CMK (cell line): Measurements from ENCODE around the gene CCDC146.
"Not testable (repeated sequence)": the region's sequence is repeated elsewhere in the genome, so short reads cannot be mapped to it uniquely, and the experiment has no call there.

Source experiments
- DNase-seq: peaks from one replicate; pipeline ENCODE4 v3.0.0-alpha.2; 2010; ENCODE audit warnings: low read depth

Gene CCDC146

GRCh38 chr7:77140291-77140690 lies 17.9 kb downstream of the CCDC146 start:
- not testable (repeated sequence) for DNase-seq

DNA sequence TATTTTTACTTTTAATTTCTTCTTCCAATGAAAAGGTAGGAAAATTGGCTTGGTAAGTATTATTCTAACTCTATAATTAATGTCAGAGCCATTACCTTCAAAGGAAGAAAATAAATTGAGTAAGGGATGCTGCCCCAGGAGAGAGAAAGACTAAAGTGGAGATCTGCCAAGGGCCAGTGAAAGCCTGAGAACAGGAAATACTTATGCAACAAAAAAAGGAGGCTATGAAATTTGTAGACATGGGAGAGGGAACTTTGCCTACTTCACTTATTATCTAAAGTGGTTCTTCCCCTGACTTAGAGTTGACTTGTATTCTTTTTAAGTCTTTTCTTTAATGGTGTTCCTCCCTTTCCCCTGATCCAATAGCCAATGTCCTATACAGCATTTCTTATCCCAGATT lies 29.8 kb downstream of the CCDC146 start:
- not testable (repeated sequence) for DNase-seq

DNA sequence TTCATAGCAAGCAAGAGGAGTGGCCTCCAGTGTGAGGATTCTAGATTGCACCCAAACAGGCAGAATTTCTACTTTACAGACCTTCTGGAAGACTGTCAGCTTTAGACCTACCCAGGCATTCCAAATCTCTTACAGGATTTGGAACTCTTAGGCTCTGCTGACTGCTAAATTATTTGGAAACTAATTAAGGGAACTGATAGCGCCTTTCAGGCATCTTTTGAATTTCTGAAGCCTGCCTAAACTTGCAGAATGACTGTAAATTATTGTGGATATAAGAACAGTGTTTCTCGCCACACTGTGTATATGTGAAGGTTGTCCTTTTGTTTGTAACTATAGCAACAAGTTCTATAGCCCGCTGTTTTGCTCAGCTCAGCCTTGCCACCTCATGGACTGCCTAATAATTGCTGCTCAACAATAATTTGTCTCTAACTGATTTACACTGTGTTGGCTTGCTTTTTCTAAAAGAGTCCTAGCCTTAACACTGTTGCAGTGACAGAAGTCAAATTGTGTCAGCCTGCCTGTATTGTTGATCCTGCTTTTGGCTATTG lies 32.6 kb downstream of the CCDC146 start:
- not testable (repeated sequence) for DNase-seq

DNA sequence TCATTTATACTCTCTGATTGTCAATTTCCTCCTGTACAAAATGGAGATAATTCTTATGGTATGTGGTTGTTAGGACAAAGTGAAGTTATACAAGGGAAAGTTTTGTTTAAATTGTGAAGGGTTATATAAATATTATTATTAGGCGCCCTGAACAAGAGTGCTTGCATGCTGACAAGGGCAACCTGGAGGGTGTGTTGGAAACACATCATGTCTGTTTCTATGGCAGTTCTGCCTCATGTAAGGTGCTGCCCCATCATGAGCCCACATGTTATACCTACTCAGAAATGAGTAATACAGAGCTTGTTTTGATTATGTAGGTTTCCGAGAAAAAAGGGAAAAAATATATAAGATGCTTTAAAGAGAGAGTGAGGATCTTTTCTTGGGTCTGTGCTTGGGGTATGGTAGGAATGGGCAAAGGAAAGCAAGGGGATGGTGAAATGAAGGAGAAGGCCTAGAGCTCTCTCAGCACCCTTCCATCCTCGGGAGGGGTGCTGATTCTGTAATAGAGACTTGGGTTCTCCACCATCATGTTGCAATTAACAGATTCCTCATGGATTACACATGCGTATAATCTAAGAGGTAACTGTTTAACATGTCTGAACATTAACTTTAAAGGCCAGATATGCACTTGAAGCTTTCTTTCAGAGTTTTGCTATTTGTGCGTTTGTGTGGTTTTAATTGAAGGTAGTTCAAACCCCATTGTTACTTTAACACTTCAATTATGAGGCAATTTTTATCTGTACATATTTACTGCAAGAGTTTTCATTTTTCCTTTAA lies 33.4 kb downstream of the CCDC146 start:
- DNase-seq = not testable (repeated sequence)

DNA sequence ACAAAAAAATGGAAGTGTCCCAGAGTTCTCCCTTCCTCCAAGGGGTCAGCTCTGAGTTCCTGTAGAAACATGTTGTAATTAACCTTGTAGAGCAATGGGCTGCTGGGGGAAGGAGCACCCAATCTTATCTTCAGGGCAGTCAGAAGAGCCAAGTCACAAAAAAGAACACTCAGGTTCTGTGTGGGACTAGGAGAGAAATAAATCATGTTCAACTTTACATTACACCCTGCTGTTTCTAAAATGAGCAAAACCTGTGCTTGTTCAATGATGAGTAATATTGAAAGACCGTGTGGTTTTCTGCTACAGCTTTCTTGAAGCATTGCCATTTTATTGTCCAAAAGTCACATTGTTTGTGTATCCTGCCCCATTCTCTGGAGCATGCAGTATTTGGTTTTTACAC lies 34.6 kb downstream of the CCDC146 start:
- not testable (repeated sequence) for DNase-seq

DNA sequence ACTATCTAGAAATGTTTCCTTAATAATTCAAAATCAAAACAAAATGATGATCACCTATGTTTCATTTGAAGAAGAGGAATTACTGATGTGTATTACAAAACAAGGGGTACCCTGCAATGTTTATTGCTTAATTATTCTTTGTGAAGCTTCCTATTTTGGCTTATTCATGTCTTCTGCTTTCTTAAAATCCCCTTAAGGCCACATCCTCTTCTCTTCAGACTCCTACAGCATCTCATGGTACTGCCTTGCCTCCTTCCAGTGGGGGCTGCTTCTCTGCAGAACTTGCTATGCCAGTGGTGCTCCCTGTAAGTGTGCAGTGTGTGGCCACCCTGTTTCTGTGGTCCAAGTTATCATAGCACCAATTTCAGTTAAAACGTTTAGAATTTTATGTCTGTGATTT lies 35.0 kb downstream of the CCDC146 start:
- DNase-seq = no peak

GRCh38 chr7:77171073-77171472 lies 48.7 kb downstream of the CCDC146 start:
- DNase-seq = not testable (repeated sequence)

DNA sequence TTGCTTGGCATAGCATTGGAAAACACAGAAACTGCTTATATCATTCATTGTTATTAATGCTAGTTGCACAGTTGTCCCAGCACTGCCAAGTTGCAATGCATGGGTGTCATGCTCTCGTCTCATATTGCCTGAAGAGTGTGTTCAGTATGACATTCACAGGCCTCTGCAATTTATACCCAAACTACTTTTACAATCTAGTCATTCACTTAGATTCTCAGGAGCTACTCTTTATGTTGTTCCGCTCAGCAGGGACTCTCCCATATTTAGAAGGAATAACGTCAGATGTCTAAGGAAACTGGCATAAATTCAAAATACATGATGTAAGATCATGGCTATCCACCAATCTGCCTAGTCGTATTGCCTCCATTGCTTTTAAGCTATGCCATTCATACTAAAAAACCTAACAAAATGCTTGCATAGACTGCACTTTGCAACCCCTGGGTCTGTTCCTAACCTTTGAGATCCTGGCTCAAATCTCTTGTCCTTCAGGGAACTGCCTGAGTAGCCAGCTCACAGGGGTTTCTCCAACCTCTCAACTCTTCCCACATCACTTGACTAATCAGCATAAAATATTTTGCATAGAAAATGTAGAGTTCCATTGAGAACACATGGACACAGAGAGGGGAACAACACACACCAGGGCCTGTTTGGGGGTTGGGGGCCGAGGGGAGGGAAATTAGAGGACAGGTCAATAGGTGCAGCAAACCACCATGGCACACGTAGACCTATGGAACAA lies 50.2 kb downstream of the CCDC146 start:
- DNase-seq = not testable (repeated sequence)

DNA sequence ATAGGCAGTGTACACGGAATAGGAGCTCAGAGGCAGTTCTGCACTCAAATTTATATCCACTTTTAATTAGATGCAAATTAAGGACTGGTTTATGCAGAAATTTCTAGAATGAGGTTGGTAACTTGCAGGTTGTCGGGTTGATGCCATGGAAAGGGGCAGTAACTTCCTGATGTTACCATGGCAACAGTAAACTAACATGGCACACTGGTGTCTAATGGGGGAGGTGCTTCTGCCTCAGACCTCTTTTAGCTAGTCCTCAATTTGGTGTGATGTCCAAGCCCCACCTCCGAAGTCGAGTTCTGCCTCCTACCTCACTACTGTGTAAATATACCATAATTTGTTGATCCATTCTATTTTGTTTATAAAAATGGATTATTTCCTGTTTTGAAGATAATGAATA lies 52.0 kb downstream of the CCDC146 start:
- not testable (repeated sequence) for DNase-seq

GRCh38 chr7:77175274-77175800 lies 52.9 kb downstream of the CCDC146 start:
- DNase-seq = not testable (repeated sequence)

GRCh38 chr7:77177321-77177904 lies 55.0 kb downstream of the CCDC146 start:
- not testable (repeated sequence) for DNase-seq

DNA sequence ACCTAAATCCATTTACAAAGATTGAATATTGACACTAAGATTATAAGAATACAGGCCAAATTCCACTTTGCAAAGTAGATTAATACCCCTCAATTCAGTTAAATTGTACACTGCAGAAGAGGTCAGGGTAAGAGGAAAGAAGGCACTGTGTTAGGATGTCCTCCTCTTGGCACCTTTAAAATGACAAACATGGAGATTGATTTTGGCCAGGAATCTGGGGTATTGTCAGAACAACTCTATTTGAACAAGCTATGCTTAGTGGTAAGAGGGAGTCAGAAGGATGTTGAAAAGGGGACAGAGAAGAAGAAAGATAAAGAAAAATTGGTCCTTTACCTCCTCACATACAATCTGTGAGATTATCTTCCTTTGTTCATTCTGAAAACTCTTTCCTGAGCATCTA lies 55.6 kb downstream of the CCDC146 start:
- not testable (repeated sequence) for DNase-seq

DNA sequence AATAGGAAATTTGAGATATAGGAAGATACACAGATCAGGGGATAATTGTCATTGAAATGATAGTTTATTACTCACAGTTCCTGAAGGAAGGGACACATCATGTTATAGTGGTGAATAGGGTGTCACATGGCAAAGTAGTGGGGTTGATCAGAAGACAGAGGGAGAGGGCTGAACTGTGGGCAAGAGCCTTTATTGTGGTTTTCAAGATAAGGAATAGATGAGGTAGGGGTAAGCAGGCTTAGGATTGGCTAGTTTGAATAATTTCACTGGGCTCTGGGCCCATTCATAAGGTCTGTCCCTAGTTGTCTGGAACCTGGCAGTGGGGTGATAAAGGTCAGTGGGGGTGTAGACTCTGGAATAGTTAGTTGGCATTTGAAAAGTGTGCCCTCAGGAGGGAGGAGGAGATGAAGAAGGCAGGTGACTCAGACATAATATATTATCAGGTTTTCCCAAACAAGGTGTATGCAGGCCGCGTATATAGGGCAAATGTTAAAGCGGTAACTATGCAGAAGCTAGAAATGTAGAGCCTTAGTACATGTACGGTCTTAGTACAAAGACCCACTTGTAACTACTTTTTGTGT lies 58.7 kb downstream of the CCDC146 start:
- no peak for DNase-seq

DNA sequence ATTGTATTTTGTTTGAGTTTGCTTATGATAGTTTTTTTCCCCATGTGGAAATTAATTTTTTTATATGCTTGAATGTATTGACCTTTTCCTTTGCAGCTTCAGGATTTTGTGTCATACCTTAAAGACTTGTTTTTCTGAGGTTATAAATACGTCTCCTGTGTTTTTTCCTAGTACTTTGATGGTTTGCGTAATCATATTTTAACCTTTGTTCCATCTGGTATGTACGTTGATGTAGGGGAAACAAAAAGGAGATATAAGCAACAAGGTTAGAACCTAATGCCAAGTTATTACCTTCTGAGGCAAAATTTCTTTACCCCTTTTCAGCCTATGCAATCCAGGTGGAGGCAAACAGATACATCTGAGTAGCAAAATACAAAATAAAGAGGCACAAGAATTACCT lies 59.3 kb downstream of the CCDC146 start:
- no peak for DNase-seq

- no peak for DNase-seq
Measured at GRCh38 chr7:77182261-77182660, 59.8 kb downstream of the CCDC146 start.

GRCh38 chr7:77184463-77184862 lies 62.0 kb downstream of the CCDC146 start:
- no peak for DNase-seq

- DNase-seq = no peak
Measured at GRCh38 chr7:77184990-77185389, 62.6 kb downstream of the CCDC146 start.

DNA sequence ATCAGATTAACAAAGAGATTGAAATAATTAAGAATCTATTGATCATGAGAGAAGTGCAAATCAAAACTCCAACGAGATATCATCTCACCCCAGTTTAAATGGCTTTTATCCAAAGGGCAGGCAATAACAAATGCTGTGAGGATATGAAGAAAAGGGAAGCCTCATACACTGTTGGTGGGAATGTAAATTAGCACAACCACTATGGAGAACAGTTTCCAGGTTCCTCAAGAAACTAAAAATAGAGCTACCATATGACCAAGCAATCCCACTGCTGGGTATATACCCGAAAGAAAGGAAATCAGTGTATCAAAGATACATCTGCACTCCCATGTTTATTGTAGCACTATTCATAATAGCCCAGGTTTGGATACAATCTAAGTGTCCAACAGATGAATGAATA lies 63.5 kb downstream of the CCDC146 start:
- DNase-seq = no peak

DNA sequence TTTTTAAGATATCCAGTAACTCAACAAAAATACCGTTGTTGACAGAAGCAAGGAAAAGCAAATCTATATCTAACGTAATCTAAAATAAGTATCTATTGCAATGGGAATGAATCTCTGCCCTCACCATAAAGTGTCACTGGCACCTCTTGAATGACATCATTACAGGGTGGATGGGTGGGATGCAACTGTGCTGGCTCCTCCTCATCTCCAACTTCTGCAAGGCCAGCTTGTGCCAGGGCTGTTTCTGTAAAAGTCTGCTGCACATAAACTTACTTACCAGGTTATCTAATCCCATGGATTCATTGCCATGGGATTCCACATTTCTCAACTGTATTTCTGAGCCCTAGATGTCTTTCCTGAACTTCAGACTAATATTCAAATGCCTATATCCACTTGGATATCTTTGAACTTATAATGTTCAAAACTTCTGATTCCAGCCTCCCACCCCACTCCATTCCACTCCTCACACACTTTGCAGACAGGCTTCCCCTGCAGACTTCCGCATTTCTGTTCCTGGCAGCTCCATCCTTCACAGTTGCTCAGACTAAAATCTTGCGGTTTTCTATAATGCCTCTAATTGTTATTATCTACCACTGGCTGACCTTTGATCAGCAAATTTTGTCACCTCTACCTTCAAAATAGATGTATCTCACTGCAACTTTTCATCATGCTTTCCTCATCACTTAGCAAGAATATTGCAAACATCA lies 66.5 kb downstream of the CCDC146 start:
- DNase-seq = no peak

DNA sequence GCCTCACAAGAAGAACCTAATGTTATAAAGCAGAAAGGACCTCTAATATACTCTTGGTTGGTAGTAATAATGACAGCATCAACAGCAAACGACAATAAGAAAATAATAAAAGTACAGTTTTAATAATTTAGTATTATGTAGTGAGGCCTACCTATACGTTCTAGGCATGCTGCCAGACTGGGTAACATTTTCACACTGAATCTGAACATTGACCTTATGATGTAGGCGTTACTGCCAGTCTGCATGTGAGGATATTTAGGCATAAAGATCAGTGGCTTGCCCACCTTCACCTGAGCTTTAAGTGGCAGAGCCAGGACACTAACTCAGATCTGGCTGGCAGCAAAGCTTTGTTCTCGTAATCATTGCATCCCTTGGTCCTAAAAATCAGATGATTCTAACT lies 74.7 kb downstream of the CCDC146 start:
- DNase-seq = no peak
